NB4 (cell line): Measurements from ENCODE around the gene ITGA11.

Experiments used
- DNase-seq: peaks from one replicate; pipeline ENCODE4 v3.0.0; 2010; ENCODE audit warnings: low read depth
- H3K4me3 ChIP-seq: one replicate; pipeline ENCODE4 v1.5.1; 2011; ENCODE audit warnings: mild to moderate bottlenecking, low read depth, low read length, moderate library complexity
- MYC ChIP-seq: IDR thresholded peaks from 2 replicates; pipeline ENCODE4 v1.6.1; 2011; ENCODE audit warnings: low read depth, low read length
- POLR2A ChIP-seq: IDR thresholded peaks from 2 replicates; pipeline ENCODE4 v1.6.1; 2011; ENCODE audit warnings: mild to moderate bottlenecking; ENCODE audit not compliant: insufficient read length; ENCODE audit errors: extremely low read depth
- TF ChIP-seq, protein P1 (sequence below): IDR thresholded peaks from one replicate; pipeline ENCODE4 v1.5.1; 2012; ENCODE audit warnings: low read depth, low read length
- TF ChIP-seq, protein P2 (sequence below): IDR thresholded peaks from 2 replicates; pipeline ENCODE4 v1.6.1; 2011; ENCODE audit warnings: low read depth, low read length

The ITGA11 gene

DNA sequence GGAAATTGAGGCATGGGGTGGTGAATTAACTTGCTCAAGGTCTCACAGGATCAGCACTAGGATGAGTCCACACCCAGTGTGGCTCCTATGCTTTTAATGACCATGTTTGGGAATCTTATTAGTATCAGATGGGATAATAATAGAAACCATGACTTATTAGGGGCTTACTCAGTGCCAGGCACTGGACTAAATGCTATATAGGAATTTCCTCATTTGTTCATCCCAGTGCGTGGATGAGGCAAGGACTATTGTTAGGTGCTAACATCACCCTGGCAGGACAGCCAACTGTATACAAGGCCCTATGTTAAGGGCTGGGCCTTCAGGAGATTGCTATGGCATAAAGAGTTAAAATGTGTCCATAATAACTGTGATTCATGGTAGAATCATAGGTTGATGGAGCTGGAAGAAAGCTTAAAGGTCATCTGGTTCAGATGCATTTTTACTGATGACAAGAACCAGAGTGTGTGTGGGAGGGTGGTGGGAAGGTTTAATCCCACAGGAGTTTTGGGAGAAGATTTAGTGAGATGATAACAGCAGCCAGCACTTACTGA is 159.2 kb downstream of the ITGA11 start:
- no peak for DNase-seq
- H3K4me3 ChIP-seq = no peak overlapping the region
- TF ChIP-seq, protein P1, sequence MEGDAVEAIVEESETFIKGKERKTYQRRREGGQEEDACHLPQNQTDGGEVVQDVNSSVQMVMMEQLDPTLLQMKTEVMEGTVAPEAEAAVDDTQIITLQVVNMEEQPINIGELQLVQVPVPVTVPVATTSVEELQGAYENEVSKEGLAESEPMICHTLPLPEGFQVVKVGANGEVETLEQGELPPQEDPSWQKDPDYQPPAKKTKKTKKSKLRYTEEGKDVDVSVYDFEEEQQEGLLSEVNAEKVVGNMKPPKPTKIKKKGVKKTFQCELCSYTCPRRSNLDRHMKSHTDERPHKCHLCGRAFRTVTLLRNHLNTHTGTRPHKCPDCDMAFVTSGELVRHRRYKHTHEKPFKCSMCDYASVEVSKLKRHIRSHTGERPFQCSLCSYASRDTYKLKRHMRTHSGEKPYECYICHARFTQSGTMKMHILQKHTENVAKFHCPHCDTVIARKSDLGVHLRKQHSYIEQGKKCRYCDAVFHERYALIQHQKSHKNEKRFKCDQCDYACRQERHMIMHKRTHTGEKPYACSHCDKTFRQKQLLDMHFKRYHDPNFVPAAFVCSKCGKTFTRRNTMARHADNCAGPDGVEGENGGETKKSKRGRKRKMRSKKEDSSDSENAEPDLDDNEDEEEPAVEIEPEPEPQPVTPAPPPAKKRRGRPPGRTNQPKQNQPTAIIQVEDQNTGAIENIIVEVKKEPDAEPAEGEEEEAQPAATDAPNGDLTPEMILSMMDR = no peak
- TF ChIP-seq, protein P2, sequence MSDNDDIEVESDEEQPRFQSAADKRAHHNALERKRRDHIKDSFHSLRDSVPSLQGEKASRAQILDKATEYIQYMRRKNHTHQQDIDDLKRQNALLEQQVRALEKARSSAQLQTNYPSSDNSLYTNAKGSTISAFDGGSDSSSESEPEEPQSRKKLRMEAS = no peak
- TF ChIP-seq POLR2A = no peak
- no peak for TF ChIP-seq MYC

DNA sequence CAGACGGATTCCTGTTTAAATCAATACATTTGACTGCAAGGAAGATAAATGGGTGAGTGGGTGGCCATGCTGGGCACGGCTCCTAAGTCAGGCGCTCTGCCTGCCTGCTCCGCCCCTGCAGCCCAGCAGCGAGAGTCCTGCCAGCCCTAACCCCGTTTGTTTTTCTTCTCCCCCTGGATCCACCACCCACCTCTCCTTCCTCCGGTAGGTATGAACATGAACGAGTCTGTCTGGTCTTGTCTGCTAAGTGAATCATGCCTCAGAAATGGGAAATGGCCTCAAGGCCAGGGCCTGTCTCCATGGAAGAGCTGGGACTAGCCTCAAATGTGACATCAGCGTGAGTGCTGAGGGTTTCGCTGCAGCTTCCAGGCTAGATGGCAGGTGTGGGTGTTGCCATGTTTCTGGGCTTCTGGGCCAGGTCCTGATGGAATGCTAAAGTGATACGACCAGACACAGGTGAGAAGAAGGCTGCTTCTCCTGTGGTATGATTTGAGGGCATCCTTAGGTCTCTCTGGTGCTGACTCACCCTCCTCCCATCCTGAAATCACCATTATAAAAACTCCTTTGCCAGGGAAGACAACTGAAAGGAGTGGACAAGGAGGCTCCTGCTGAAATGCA is 160.0 kb downstream of the ITGA11 start:
- H3K4me3 ChIP-seq = no peak overlapping the region
- TF ChIP-seq, protein P2 = no peak
- TF ChIP-seq, protein P1 = no peak
- TF ChIP-seq MYC = no peak
- TF ChIP-seq POLR2A = no peak
- DNase-seq = no peak

DNA sequence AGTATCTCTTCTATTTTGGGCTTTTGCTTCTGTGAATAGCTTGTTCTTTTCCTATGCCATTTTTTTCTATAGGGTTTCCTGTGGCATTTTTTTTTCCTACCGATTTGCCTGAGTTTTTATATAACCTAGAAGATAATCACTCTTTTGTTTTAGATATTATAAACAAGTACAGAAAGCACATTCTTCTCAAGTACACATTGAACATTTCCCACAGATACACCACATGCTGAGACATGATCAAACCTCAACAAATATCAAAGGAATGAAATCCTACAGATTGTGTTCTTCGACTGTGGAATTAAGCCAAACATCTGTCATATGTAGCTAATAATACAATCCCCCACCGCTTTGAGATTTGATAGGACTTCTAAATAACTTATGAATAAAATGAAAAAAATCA is 163.6 kb downstream of the ITGA11 start:
- H3K4me3 ChIP-seq = no peak overlapping the region
- TF ChIP-seq, protein P1 = no peak
- no peak for TF ChIP-seq POLR2A
- TF ChIP-seq MYC = no peak
- TF ChIP-seq, protein P2 = no peak
- no peak for DNase-seq

DNA sequence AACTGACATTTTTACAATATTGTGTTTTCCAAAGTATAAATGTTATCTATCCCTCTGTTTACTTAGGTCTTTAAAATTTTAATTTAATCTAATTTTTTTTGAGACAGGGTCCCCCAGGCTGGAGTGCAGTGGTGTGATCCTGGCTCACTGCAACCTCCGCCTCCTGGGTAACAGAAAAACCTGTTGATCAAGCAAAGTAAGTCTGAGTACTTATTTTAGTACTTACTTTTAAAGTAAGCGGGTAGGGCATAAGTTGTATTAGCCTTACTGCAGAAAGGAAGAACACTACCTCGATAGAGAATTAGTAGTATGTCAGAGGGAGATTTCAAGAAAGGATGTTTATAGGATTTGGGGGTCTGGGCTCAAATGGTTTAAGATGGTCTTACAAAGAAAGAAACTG is 166.3 kb downstream of the ITGA11 start:
- no peak for DNase-seq
- H3K4me3 ChIP-seq = no peak overlapping the region

DNA sequence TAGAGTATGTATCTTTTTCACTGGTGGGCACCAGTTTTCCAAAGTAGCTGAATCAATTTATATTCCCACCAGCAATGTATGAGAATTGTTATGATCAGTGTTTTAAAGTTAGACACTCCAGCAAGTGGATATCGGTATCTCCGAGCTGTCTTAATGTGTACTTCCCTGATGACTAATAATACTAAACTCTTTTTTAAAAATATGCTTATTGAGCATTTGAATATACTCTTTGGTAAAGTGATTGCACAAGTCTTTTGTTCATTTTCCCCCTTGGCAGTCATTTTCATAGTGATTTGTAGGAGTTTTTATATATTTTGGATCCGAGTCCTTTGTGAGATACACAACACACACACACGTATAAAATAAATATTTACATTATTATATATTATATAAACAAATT is 166.9 kb downstream of the ITGA11 start:
- H3K4me3 ChIP-seq = no peak overlapping the region
- TF ChIP-seq, protein P1 = no peak
- TF ChIP-seq, protein P2 = no peak
- TF ChIP-seq POLR2A = no peak
- no peak for TF ChIP-seq MYC
- no peak for DNase-seq

More for the DNA sequence above, 166.3 kb downstream of the ITGA11 start:
- TF ChIP-seq, protein P1 = no peak
- TF ChIP-seq, protein P2 = no peak
- TF ChIP-seq MYC (no peak), POLR2A (no peak)
